K562 (cell line): Measurements from ENCODE around the gene ARPP21. TPM values are rescaled to one million over a fixed set of nuclear protein-coding genes. Genes with fewer than 3 reads are reported as not detected.

Source experiments
- ATAC-seq: fragments of 200-7000 bp; cut with Tn5 transposase; 3 replicates; pipeline ENCODE4 v1.9.1; 2020; ENCODE audit warnings: moderate library complexity
- BruUV-seq: library from RNA; stranded (reverse); fragments of 400-500 nt; replicated peaks from 2 replicates; lab custom pipeline; 2021; lab: Mats Ljungman, UMichigan
- CTCF ChIA-PET: fragments of 300-600 bp; formaldehyde crosslinking; extraction: SDS; loops from one replicate; lab custom pipeline; 2021; ENCODE audit warnings: low intra/inter-chr PET ratio; lab: Yijun Ruan, JAX
- POLR2A ChIA-PET: fragments of 300-600, 350-650 bp; sonication (Branson Sonifier 250); formaldehyde crosslinking; extraction: SDS; loops from one replicate; lab custom pipeline; 2021; ENCODE audit warnings: antibody characterized with exemption, inconsistent platforms; lab: Yijun Ruan, JAX
- DNase-seq, 4 experiments: peaks; one replicate each; pipeline versions ENCODE4 v3.0.0 to v3.0.0-alpha.2; 2011 to 2018; ENCODE audit warnings: low spot score in 3 of 4, mixed read lengths in 3 of 4; ENCODE audit errors: extremely low read depth in 1 of 4
- FAIRE-seq: peaks from 2 replicates; lab custom pipeline; 2011; peaks lifted over from hg19 to GRCh38; lab: Jason Lieb, UNC
- H2AFZ ChIP-seq: 2 replicates; pipeline ENCODE4 v1.6.0; 2011; ENCODE audit warnings: low read depth, low read length, control low read depth, inconsistent platforms
- H3K27ac ChIP-seq: fragments of 200-600 bp; 3 replicates; pipeline ENCODE4 v1.8.0; 2011; ENCODE audit warnings: low read depth, mild to moderate bottlenecking, control low read depth, inconsistent platforms, low read length, moderate library complexity, mixed read lengths; ENCODE audit errors: extremely low read depth
- H3K27me3 ChIP-seq, 2 experiments: fragments of 300-600 bp in 1 of 2; 2 replicates in 1 of 2; 3 replicates in 1 of 2; pipeline versions ENCODE4 v1.6.0 to v1.8.0; 2011; ENCODE audit warnings: inconsistent platforms in 2 of 2, low read length in 2 of 2, mild to moderate bottlenecking in 1 of 2, mixed read lengths in 1 of 2, moderate library complexity in 1 of 2; ENCODE audit not compliant: control insufficient read depth in 2 of 2, insufficient read depth in 2 of 2
- H3K36me3 ChIP-seq: fragments of 300-600 bp; 3 replicates; pipeline ENCODE4 v1.8.0; 2011; ENCODE audit warnings: mild to moderate bottlenecking, low read length, inconsistent platforms; ENCODE audit not compliant: control insufficient read depth, insufficient read depth
- H3K4me1 ChIP-seq, 2 experiments: fragments of 200-600 bp in 1 of 2; replicated peaks in 1 of 2; 2 replicates in 1 of 2; 3 replicates in 1 of 2; pipeline versions ENCODE4 v1.5.1 to v1.8.0; 2011; ENCODE audit warnings: inconsistent platforms in 2 of 2, low read length in 2 of 2, mild to moderate bottlenecking in 1 of 2, mixed read lengths in 1 of 2, moderate library complexity in 1 of 2; ENCODE audit not compliant: control insufficient read depth in 2 of 2, insufficient read depth in 2 of 2
- H3K4me2 ChIP-seq: 2 replicates; pipeline ENCODE4 v1.6.1; 2011; ENCODE audit warnings: low read length, control low read depth, inconsistent platforms, mixed read lengths; ENCODE audit not compliant: insufficient read depth
- H3K4me3 ChIP-seq: fragments of 200-600 bp; sonication (generic), shearing (Covaris generic); 2 replicates; pipeline ENCODE4 v1.5.1; 2016; ENCODE audit warnings: control low read depth, inconsistent platforms
- H3K79me2 ChIP-seq: fragments of 200-600 bp; 3 replicates; pipeline ENCODE4 v1.8.0; 2011; ENCODE audit warnings: low read length, inconsistent platforms; ENCODE audit not compliant: control insufficient read depth, insufficient read depth
- H3K9ac ChIP-seq, 2 experiments: 2 replicates each; pipeline versions ENCODE4 v1.6.0 to v1.6.1; 2011; ENCODE audit warnings: low read depth in 2 of 2, low read length in 2 of 2, control low read depth in 1 of 2, inconsistent platforms in 1 of 2, mild to moderate bottlenecking in 1 of 2, mixed read lengths in 1 of 2; ENCODE audit not compliant: insufficient read depth in 1 of 2
- H3K9me1 ChIP-seq: one replicate; pipeline ENCODE4 v1.6.0; 2011; ENCODE audit warnings: inconsistent platforms, mild to moderate bottlenecking, low read length, moderate library complexity; ENCODE audit not compliant: control insufficient read depth, insufficient read depth
- H3K9me3 ChIP-seq: replicated peaks from 2 replicates; pipeline ENCODE4 v1.5.1; 2011; ENCODE audit warnings: low read depth, low read length, inconsistent platforms; ENCODE audit not compliant: control insufficient read depth, insufficient read depth
- H4K20me1 ChIP-seq: replicated peaks from 2 replicates; pipeline ENCODE4 v1.6.1; 2011; ENCODE audit warnings: low read length, inconsistent platforms, mixed read lengths; ENCODE audit not compliant: control insufficient read depth, insufficient read depth
- CBFA2T2 ChIP-seq: fragments of 450-650 bp; conservative IDR thresholded peaks from 2 replicates; pipeline ENCODE4 v1.6.1; 2017; ENCODE audit warnings: mild to moderate bottlenecking
- NFE2L1 ChIP-seq: fragments of 450-650 bp; IDR thresholded peaks from 2 replicates; pipeline ENCODE4 v1.6.1; 2016; ENCODE audit warnings: missing genetic modification characterization, low read depth, mild to moderate bottlenecking, missing compliant biosample characterization, moderate library complexity, borderline replicate concordance
- YY1 ChIP-seq, 3 experiments: IDR thresholded peaks; 2 replicates each; pipeline ENCODE4 v1.6.1; 2011; ENCODE audit warnings: low read length in 2 of 3, mild to moderate bottlenecking in 2 of 3, moderate library complexity in 2 of 3, borderline replicate concordance in 1 of 3, control low read depth in 1 of 3, low read depth in 1 of 3; ENCODE audit not compliant: insufficient read depth in 3 of 3, insufficient replicate concordance in 2 of 3, control insufficient read depth in 1 of 3, insufficient read length in 1 of 3; ENCODE audit errors: extremely low read depth in 1 of 3
- WGBS: fragments of 100-300 bp; shearing (Covaris generic); methylation state at CpG from one replicate; pipeline ENCODE4 v1.1.6; 2016; ENCODE audit warnings: low coverage, mixed read lengths; ENCODE audit not compliant: insufficient coverage; ENCODE audit errors: missing lambda C conversion rate; 5-methylcytosine and 5-hydroxymethylcytosine counted together
- in situ Hi-C: fragments of 300-500 bp; cut with MboI; formaldehyde crosslinking; loops from 4 replicates; pipeline ENCODE4 v1.15.0; 2018; ENCODE audit warnings: inconsistent platforms, mixed read lengths
- intact Hi-C: fragments of 100-400 bp; cut with micrococcal nuclease; formaldehyde crosslinking; loops from 2 replicates; pipeline ENCODE4 v1.14.2; 2022
- polyA plus RNA-seq, 8 experiments: library from polyadenylated mRNA; depleted of rRNA in 4 of 8; stranded (reverse) in 5 of 8; unstranded in 3 of 8; fragments of >200 nt; fragmentation: Nextera tagmentation in 2 of 8; fragmentation: Illumina TruSeq in 1 of 8; extraction: Ambion mirVana in 2 of 8; extraction: Trizol in 1 of 8; gene quantifications; 2 replicates each; pipeline versions ENCODE4 v1.2.1 to v1.2.3, GENCODE V29; 2011 to 2014; ENCODE audit warnings: inconsistent platforms in 1 of 8, missing spikeins in 1 of 8
- total RNA-seq, 7 experiments: library from RNA; depleted of rRNA in 6 of 7; stranded (reverse); fragments of >200 nt in 6 of 7; fragmentation: Illumina TruSeq in 2 of 7; extraction: Trizol in 2 of 7; gene quantifications; 2 replicates each; pipeline versions ENCODE4 v1.2.1 to v1.2.3, GENCODE V29; 2011 to 2021; ENCODE audit warnings: low replicate concordance in 1 of 7

The ARPP21 gene
- total and polyA plus RNA-seq, 9 of the 15 experiments (the other 6 are each of a cell fraction or from before 2014, with no cell fraction given) = not detected

DNA sequence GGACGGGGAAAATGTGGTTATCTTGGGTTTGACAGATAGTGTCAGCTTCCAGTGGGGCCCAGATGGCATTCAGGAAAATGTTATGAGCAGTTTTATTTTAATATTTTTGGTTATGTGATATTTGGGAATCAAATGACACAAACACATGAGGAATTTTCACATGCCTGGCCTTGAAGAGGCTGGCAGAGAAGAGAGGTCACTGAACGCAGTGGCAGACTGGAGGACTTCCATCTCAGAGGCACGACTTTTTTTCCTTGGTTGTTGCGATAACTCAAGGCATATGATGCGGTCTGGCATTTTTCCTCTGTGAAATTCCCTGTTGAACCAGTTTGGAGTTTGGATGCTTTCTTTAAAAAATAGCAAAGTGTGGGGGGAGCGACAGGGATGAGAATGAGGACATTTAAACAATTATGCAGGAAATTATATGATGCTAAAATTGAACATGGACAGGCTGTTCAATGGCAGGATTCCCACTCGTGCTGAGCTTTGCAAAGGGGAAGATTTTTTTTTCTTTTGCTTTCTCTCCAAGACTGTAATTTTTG lies 36.9 kb upstream of the ARPP21 start:
- 3% methylated on average over 7 of the region's 7 CpGs for WGBS
- no peak overlapping the region for H3K9ac ChIP-seq
- ChIA-PET POLR2A (no interaction called here), CTCF (no interaction called here)
- no peak for ATAC-seq
- no peak overlapping the region for H2AFZ ChIP-seq
- H3K79me2 ChIP-seq = no peaks in the 10 kb centered on the region
- DNase-seq = no peak
- no peaks in the 10 kb centered on the region for H3K4me1 ChIP-seq
- no peaks in the 10 kb centered on the region for H3K9me1 ChIP-seq
- no peak overlapping the region for H3K27ac ChIP-seq
- BruUV-seq = no TSS peak
- H3K4me3 ChIP-seq = no peak overlapping the region
- H4K20me1 ChIP-seq = no peaks in the 10 kb centered on the region
- TF ChIP-seq NFE2L1 (tag) = no peak
- TF ChIP-seq CBFA2T2 = no peak
- TF ChIP-seq, all 486 proteins: peak for 0
- intact Hi-C loops = no loop called here
- FAIRE-seq = no peak
- Histone ChIP-seq H3K4me2 (no peak overlapping the region), H3K27me3 (no peaks in the 10 kb centered on the region), H3K9me3 (no peaks in the 10 kb centered on the region), H3K36me3 (no peaks in the 10 kb centered on the region)
- in situ Hi-C loops = no loop called here

DNA sequence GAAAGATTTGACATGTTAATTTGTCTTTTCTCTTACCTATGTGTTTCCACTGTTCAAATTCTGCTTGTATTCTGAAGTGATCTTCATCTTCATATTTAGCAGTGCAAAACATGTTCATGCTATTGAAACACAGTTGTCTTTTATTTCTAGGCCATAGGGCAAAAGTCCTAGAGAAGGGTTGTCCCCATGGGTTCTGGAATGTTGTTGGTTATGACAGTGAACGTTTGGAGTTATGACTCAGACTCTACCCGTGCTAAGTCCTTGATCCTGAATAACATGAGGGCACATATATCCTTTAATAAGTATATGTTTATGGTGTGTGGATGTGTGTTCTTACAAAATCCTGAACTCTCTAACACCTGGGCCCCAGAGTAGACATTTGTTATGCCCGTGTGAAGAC lies 23.0 kb upstream of the ARPP21 start:
- Histone ChIP-seq H2AFZ (no peak overlapping the region), H3K27ac (no peak overlapping the region), H3K4me1 (no peaks in the 10 kb centered on the region), H3K36me3 (no peaks in the 10 kb centered on the region), H4K20me1 (no peaks in the 10 kb centered on the region), H3K4me3 (no peak overlapping the region), H3K9me1 (no peaks in the 10 kb centered on the region), H3K4me2 (no peak overlapping the region), H3K9me3 (no peaks in the 10 kb centered on the region), H3K27me3 (no peaks in the 10 kb centered on the region), H3K79me2 (no peaks in the 10 kb centered on the region), H3K9ac (no peak overlapping the region)
- CTCF ChIA-PET = no interaction called here
- TF ChIP-seq YY1 (IDR thresholded peaks at IDR 0.05; ENCODE audit: borderline replicate concordance in 1 of 3, control insufficient read depth in 1 of 3, extremely low read depth in 1 of 3, insufficient read depth in 3 of 3, insufficient read length in 1 of 3, insufficient replicate concordance in 2 of 3, low read depth in 1 of 3, low read length in 2 of 3) = no peak
- intact Hi-C loops = no loop called here
- ATAC-seq = no peak
- FAIRE-seq = no peak
- in situ Hi-C loops = no loop called here
- BruUV-seq = no TSS peak
- DNase-seq = no peak
- 0% methylated on average over 3 of the region's 3 CpGs for WGBS
- POLR2A ChIA-PET = no interaction called here
